Right atrium auricular region (tissue), 2 donors: ENCODE results near the gene RYR1. TPM values are rescaled to one million over a fixed set of nuclear protein-coding genes. Genes with fewer than 3 reads are reported as not detected.

Experiments
- DNase-seq: peaks from one replicate; pipeline ENCODE4 v3.0.0-alpha.2; 2019; ENCODE audit warnings: low spot score
- H3K27ac ChIP-seq, 2 donors: fragments of 200-600 bp; sonication (generic); 1 replicate in 1 of 2; 2 replicates in 1 of 2; pipeline ENCODE4 v1.5.1; 2016 to 2019
- H3K27me3 ChIP-seq, 2 donors: fragments of 200-600 bp; sonication (generic); one replicate each; pipeline versions ENCODE4 v1.5.1 to v1.6.0; 2017 to 2019
- H3K36me3 ChIP-seq: fragments of 200-600 bp; sonication (generic); one replicate; pipeline ENCODE4 v1.5.1; 2016
- H3K4me1 ChIP-seq, 2 donors: fragments of 200-600 bp; sonication (generic); one replicate each; pipeline versions ENCODE4 v1.5.1 to v1.6.0; 2017 to 2019
- H3K4me3 ChIP-seq, 2 donors: fragments of 200-600 bp; sonication (generic); 1 replicate in 1 of 2; 2 replicates in 1 of 2; pipeline ENCODE4 v1.5.1; 2017 to 2019; ENCODE audit warnings: mild to moderate bottlenecking in 1 of 2, moderate library complexity in 1 of 2
- H3K9me3 ChIP-seq, 2 donors: fragments of 200-600 bp; sonication (generic); one replicate each; pipeline ENCODE4 v1.5.1; 2019
- CTCF ChIP-seq, 2 donors: fragments of 200-600 bp; sonication (generic); IDR thresholded peaks; one replicate each; pipeline ENCODE4 v1.5.1; 2019; ENCODE audit warnings: antibody characterized with exemption in 2 of 2
- total RNA-seq, 2 donors: library from RNA; depleted of rRNA; stranded (reverse); fragments of >200 nt; gene quantifications; one replicate each; pipeline ENCODE4 v1.1.0, GENCODE V29; 2016

RYR1 gene
- total RNA-seq, 2 donors from 2014 or later: 0.33 to 1.7 TPM

GRCh38 chr19:38537071-38537936, 103.8 kb downstream of the RYR1 start:
- no peak for TF ChIP-seq CTCF (IDR thresholded peaks at IDR 0.05)
- Histone ChIP-seq H3K27ac (no peak overlapping the region), H3K9me3 (peaks cover 8 to 16% of the 10 kb centered on the region in 2 donors)

GRCh38 chr19:38538386-38538785, 104.9 kb downstream of the RYR1 start:
- TF ChIP-seq CTCF (IDR thresholded peaks at IDR 0.05): no peak
- peaks cover 8 to 16% of the 10 kb centered on the region in 2 donors for H3K9me3 ChIP-seq
- DNase-seq: no peak
- no peak overlapping the region for H3K4me3 ChIP-seq
- no peaks in the 10 kb centered on the region for H3K4me1 ChIP-seq
- no peaks in the 10 kb centered on the region for H3K27me3 ChIP-seq
- H3K36me3 ChIP-seq: no peaks in the 10 kb centered on the region
- H3K27ac ChIP-seq: no peak overlapping the region

More at GRCh38 chr19:38537071-38537936, 103.8 kb downstream of the RYR1 start:
- Histone ChIP-seq H3K4me3 (no peak overlapping the region), H3K4me1 (no peaks in the 10 kb centered on the region), H3K27me3 (no peaks in the 10 kb centered on the region), H3K36me3 (no peaks in the 10 kb centered on the region)
- DNase-seq: no peak

DNA sequence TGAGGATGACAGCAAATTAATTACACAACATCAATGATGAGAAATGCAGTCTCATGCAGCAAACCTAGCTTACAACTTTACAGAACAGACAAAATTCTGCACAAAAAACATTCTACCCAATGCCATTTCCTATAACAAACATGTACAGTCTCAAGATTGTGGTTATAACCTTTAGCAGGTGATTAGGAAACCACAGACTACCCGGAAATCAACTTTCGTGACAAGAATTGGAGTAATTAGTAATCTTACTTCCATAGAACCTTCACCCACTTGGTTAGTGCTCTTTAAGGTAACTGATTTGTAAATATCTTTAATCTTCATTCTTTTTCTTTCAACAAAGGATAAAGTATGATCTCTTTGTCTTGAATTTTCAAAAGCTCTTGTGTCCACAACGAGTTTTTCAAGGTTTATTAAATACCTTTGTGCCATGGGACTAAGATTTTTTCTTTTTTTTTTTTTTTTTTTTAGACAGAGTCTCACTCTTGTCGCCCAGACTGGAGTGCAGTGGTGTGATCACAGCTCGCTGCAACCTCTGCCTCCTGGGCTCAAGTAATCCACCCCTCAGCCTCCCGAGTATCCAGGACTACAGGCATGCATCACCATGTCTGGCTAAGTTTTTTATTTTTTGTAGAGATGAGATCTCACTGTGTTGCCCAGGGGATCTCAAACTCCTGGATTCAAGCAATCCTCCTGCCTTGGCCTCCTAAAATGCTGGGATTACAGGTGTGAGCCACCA, 105.5 kb downstream of the RYR1 start:
- H3K27ac ChIP-seq: no peak overlapping the region
- no peak for TF ChIP-seq CTCF (IDR thresholded peaks at IDR 0.05)
- DNase-seq: no peak
- H3K4me3 ChIP-seq: no peak overlapping the region
- H3K9me3 ChIP-seq: peaks cover 8 to 16% of the 10 kb centered on the region in 2 donors
- H3K36me3 ChIP-seq: no peaks in the 10 kb centered on the region
- H3K27me3 ChIP-seq: no peaks in the 10 kb centered on the region
- H3K4me1 ChIP-seq: peaks cover 0 to 1% of the 10 kb centered on the region in 2 donors

DNA sequence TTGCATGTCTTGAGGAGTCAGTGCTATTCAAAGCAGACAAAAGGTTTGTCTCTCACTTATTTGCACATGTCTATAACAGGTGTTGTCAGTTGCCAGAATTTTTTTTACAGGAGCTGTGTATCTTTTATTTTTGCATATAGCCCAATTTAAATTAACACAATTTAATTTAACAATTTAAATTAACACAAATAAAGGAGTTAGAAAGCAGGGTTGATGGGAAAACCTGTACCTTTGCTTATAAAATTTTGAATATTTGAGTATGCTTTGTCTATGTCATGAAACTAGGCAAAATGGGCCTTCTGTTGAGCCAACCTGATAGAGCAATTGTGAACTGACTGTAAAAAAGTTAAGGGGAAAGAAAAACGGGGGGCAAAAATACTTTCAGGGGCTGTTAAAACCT, 106.3 kb downstream of the RYR1 start:
- H3K4me1 ChIP-seq: peaks cover 0 to 9% of the 10 kb centered on the region in 2 donors
- peaks cover 8 to 13% of the 10 kb centered on the region in 2 donors for H3K9me3 ChIP-seq
- no peak for TF ChIP-seq CTCF (IDR thresholded peaks at IDR 0.05)
- no peaks in the 10 kb centered on the region for H3K27me3 ChIP-seq
- no peak for DNase-seq
- no peaks in the 10 kb centered on the region for H3K36me3 ChIP-seq
- H3K27ac ChIP-seq: no peak overlapping the region
- H3K4me3 ChIP-seq: no peak overlapping the region

DNA sequence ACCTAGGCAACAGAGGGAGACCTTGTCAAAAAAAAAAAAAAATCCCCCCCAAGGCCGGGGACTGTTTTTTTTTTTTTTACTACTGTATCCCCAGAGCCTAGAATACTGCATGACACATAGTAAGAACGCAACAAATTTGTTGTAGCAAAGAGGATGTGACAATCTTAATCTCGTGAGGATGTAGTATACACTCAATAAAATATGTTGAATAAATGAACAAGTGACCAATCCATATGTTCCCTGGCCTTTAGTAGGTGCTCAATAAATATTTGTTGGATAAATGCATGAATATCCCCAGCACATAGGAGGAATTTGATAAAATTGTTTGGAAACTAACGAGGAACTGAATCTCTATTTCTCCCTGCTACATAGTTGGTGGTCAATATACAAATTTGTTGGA, 108.5 kb downstream of the RYR1 start:
- TF ChIP-seq CTCF (IDR thresholded peaks at IDR 0.05): no peak
- no peak overlapping the region for H3K27ac ChIP-seq
- H3K4me1 ChIP-seq: peaks cover 0 to 10% of the 10 kb centered on the region in 2 donors
- H3K27me3 ChIP-seq: no peaks in the 10 kb centered on the region
- no peaks in the 10 kb centered on the region for H3K36me3 ChIP-seq
- no peak for DNase-seq
- H3K4me3 ChIP-seq: no peak overlapping the region
- no peaks in the 10 kb centered on the region for H3K9me3 ChIP-seq
